ENCODE measurements around the gene PIM3. TPM values are rescaled to one million over a fixed set of nuclear protein-coding genes. Genes with fewer than 3 reads are reported as not detected.
A peak's percentile ranks its signal among the peaks of the same experiment; 100 is the strongest.

PIM3 gene
- total and polyA plus RNA-seq, 9 donors, result 7.3 to 291 (median 34.1) TPM

- TF ChIP-seq CTCF (IDR thresholded peaks at IDR 0.05) (no peak), EP300 (IDR thresholded peaks at IDR 0.05) (no peak), POLR2A (IDR thresholded peaks at IDR 0.05) (no peak)
- no peaks in the 10 kb centered on the region for H3K9me3 ChIP-seq
- H3K27me3 ChIP-seq, result no peaks in the 10 kb centered on the region
- intact Hi-C loops (cut with DNase I), result loop anchor here in 1 of 4 donors (10.0 kb wide), 1 partner anchor 237 kb away; no protein-coding TSS in a partner anchor
- 90 to 94% (median 93%) methylated on average over 12 of the region's 12 CpGs for WGBS, 3 donors
- no peak overlapping the region for H3K4me3 ChIP-seq
- DNase-seq, result peak in 3 of 5 donors; percentile 25 to 41 (median 36)
- H3K4me1 ChIP-seq (ENCODE audit: insufficient read depth), result peaks cover 5% of the 10 kb centered on the region
- no peak overlapping the region for H3K27ac ChIP-seq
- H3K36me3 ChIP-seq, result no peaks in the 10 kb centered on the region
Observed at GRCh38 chr22:49957826-49958365, 2.7 kb upstream of the PIM3 start.

GRCh38 chr22:49958366-49958921, 2.1 kb upstream of the PIM3 start:
- Histone ChIP-seq H3K9me3 (no peaks in the 10 kb centered on the region), H3K4me3 (no peak overlapping the region), H3K4me1 (ENCODE audit: insufficient read depth) (peaks cover 7% of the 10 kb centered on the region), H3K27ac (no peak overlapping the region), H3K27me3 (no peaks in the 10 kb centered on the region), H3K36me3 (no peaks in the 10 kb centered on the region)
- WGBS, 3 donors, result 87 to 89% (median 87%) methylated on average over 16 of the region's 16 CpGs
- no peak for TF ChIP-seq POLR2A (IDR thresholded peaks at IDR 0.05)
- peak in 3 of 5 donors; percentile 27 to 35 (median 29) for DNase-seq
- intact Hi-C loops (cut with DNase I), result loop anchor here in 1 of 4 donors (10.0 kb wide), 1 partner anchor 236 kb away; no protein-coding TSS in a partner anchor

- H3K27me3 ChIP-seq, result no peaks in the 10 kb centered on the region
- DNase-seq, result peak in 4 of 5 donors; percentile 32 to 65 (median 53)
- no peaks in the 10 kb centered on the region for H3K9me3 ChIP-seq
- peak overlapping the region; percentile 82 for H3K4me3 ChIP-seq
- intact Hi-C loops (cut with DNase I), result loop anchor here in 1 of 4 donors (10.0 kb wide), 1 partner anchor 236 kb away; no protein-coding TSS in a partner anchor
- peak overlapping the region in 1 of 2 donors; percentile 99 for H3K27ac ChIP-seq
- H3K36me3 ChIP-seq, result no peaks in the 10 kb centered on the region
- H3K4me1 ChIP-seq (ENCODE audit: insufficient read depth), result peaks cover 7% of the 10 kb centered on the region
- TF ChIP-seq CTCF (IDR thresholded peaks at IDR 0.05), result no peak
- no peak for TF ChIP-seq POLR2A (IDR thresholded peaks at IDR 0.05)
- no peak for TF ChIP-seq EP300 (IDR thresholded peaks at IDR 0.05)
- WGBS, 3 donors, result 74 to 81% (median 77%) methylated on average over 29 of the region's 29 CpGs
Observed at GRCh38 chr22:49958931-49959781, 1.4 kb upstream of the PIM3 start.

GRCh38 chr22:49959782-49960158, 802 bp upstream of the PIM3 start:
- peaks cover 7% of the 10 kb centered on the region for H3K4me1 ChIP-seq (ENCODE audit: insufficient read depth)
- TF ChIP-seq CTCF (IDR thresholded peaks at IDR 0.05), result no peak
- TF ChIP-seq POLR2A (IDR thresholded peaks at IDR 0.05), result no peak
- no peak for TF ChIP-seq EP300 (IDR thresholded peaks at IDR 0.05)
- peak in 4 of 5 donors; percentile 63 to 76 (median 74) for DNase-seq
- peak overlapping the region; percentile 97 to 99 for H3K27ac ChIP-seq
- no peaks in the 10 kb centered on the region for H3K9me3 ChIP-seq
- intact Hi-C loops (cut with DNase I), result loop anchor here in 1 of 4 donors (10.0 kb wide), 1 partner anchor 235 kb away; no protein-coding TSS in a partner anchor
- peak overlapping the region; percentile 82 for H3K4me3 ChIP-seq
- no peaks in the 10 kb centered on the region for H3K36me3 ChIP-seq
- no peaks in the 10 kb centered on the region for H3K27me3 ChIP-seq
- WGBS, 3 donors, result 4 to 12% (median 7%) methylated on average over 21 of the region's 21 CpGs
